ENCODE results near the gene MOGAT3.
"Not testable (repeated sequence)": the region's sequence is repeated elsewhere in the genome, so short reads cannot be mapped to it uniquely, and the experiment has no call there.

The MOGAT3 gene

DNA sequence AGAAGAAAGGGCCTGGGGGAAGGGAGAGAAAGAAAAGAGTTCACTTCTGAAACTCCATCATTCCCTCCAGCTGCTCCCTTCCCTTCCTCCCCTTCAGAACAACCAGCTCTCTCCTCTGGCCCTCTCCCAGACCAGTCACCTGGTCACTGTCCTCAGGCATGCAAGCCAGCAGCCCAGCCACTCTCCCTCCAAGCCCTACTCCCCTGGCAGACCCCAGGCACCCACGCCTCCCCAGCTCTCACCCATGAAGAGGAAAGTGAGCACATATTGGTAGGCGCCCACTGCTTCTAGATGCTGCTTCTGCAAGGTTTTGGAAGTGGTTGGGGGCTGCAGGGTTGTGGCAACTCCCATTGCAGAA lies 353 bp downstream of the MOGAT3 start:
- Histone ChIP-seq H3K79me2 (ENCODE audit: insufficient read depth, low read depth) (no peaks in the 10 kb centered on the region), H3K27ac (no peak overlapping the region), H3K4me2 (no peak overlapping the region), H4K20me1 (ENCODE audit: insufficient read depth) (no peaks in the 10 kb centered on the region), H3K27me3 (ENCODE audit: insufficient read depth, low read depth) (peaks cover 65% of the 10 kb centered on the region), H3K9ac (no peak overlapping the region), H2AFZ (ENCODE audit: low read depth) (no peak overlapping the region), H3K4me1 (ENCODE audit: low read depth, poor library complexity, severe bottlenecking) (no peaks in the 10 kb centered on the region), H3K4me3 (IDR thresholded peaks at IDR 0.05; ENCODE audit: insufficient read depth, low read depth, low read length) (no peak overlapping the region), H3K36me3 (ENCODE audit: insufficient read depth) (no peaks in the 10 kb centered on the region)
- TF ChIP-seq, protein P1, sequence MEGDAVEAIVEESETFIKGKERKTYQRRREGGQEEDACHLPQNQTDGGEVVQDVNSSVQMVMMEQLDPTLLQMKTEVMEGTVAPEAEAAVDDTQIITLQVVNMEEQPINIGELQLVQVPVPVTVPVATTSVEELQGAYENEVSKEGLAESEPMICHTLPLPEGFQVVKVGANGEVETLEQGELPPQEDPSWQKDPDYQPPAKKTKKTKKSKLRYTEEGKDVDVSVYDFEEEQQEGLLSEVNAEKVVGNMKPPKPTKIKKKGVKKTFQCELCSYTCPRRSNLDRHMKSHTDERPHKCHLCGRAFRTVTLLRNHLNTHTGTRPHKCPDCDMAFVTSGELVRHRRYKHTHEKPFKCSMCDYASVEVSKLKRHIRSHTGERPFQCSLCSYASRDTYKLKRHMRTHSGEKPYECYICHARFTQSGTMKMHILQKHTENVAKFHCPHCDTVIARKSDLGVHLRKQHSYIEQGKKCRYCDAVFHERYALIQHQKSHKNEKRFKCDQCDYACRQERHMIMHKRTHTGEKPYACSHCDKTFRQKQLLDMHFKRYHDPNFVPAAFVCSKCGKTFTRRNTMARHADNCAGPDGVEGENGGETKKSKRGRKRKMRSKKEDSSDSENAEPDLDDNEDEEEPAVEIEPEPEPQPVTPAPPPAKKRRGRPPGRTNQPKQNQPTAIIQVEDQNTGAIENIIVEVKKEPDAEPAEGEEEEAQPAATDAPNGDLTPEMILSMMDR (conservative IDR thresholded peaks at IDR 0.05; ENCODE audit: low read depth, low read length), result no peak

DNA sequence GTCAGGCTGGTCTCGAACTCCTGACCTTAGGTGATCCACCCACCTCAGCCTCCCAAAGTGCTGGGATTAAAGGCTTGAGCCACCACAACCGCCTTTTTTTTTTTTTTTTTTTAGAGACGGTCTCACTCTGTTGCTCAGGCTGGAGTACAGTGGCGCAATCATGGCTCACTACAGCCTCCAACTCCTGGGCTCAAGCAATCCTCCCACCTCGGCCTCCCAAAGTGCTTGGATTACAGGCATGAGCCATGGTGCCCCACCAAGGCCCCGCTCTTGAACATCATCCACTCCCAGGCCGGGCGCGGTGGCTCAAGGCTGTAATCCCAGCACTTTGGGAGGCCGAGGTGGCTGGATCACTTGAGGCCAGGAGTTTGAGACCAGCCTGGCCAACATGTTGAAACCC lies 1.3 kb downstream of the MOGAT3 start:
- H3K27me3 ChIP-seq (ENCODE audit: insufficient read depth, low read depth), result peaks cover 74% of the 10 kb centered on the region
- not testable (repeated sequence) for H3K4me1 ChIP-seq (ENCODE audit: low read depth, poor library complexity, severe bottlenecking); H3K4me2 ChIP-seq; H3K79me2 ChIP-seq (ENCODE audit: insufficient read depth, low read depth); H3K4me3 ChIP-seq (IDR thresholded peaks at IDR 0.05; ENCODE audit: insufficient read depth, low read depth, low read length); H3K9ac ChIP-seq; H2AFZ ChIP-seq (ENCODE audit: low read depth); H3K36me3 ChIP-seq (ENCODE audit: insufficient read depth); H4K20me1 ChIP-seq (ENCODE audit: insufficient read depth); H3K27ac ChIP-seq

DNA sequence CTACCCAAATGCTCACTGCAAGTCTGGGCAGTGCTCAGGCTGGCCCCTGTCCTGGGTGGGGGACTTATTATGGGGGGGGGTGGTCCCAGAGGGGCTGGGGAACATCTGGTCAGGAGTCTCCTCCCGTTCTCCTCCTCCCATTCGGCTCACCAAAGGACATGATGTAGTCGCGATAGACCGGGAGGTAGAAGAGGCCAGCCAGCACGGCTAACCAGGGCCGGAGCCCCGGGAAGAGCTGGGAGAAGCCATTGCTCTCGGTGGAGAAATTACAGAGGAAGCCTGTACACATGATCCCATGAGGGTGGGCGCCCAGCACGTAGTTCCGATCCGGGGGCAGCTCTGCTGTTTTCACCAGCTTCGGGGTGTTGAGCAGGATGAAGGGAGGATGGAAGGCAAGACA lies 2.4 kb downstream of the MOGAT3 start:
- H2AFZ ChIP-seq (ENCODE audit: low read depth), result no peak overlapping the region
- no peak overlapping the region for H3K4me2 ChIP-seq
- TF ChIP-seq, protein P1 (conservative IDR thresholded peaks at IDR 0.05; ENCODE audit: low read depth, low read length), result no peak

DNA sequence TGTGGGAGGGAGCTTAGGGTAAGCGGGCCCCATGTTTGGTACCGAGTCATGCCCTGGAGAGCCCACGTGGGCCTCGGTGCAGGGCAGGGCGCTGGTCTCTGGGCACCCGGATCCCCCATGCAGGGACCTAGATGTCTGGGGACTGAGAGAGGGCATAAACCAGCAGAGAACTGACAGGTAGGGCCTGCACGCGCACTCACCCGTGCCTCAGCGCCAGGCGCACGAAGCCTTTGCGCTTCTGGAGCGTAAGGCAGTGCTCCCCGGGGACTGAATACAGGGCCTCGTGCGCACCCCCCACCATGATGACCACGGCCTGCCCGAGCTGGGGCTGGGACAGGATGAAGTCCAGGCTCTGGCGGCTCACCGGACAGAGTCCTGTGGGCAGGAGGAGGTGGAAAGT lies 2.8 kb downstream of the MOGAT3 start:
- Histone ChIP-seq H3K27ac (no peak overlapping the region), H3K4me2 (no peak overlapping the region), H3K36me3 (ENCODE audit: insufficient read depth) (no peaks in the 10 kb centered on the region), H3K9ac (no peak overlapping the region), H3K79me2 (ENCODE audit: insufficient read depth, low read depth) (no peaks in the 10 kb centered on the region), H3K27me3 (ENCODE audit: insufficient read depth, low read depth) (peaks cover 77% of the 10 kb centered on the region), H3K4me1 (ENCODE audit: low read depth, poor library complexity, severe bottlenecking) (no peaks in the 10 kb centered on the region), H3K4me3 (IDR thresholded peaks at IDR 0.05; ENCODE audit: insufficient read depth, low read depth, low read length) (no peak overlapping the region), H4K20me1 (ENCODE audit: insufficient read depth) (no peaks in the 10 kb centered on the region), H2AFZ (ENCODE audit: low read depth) (no peak overlapping the region)
- TF ChIP-seq, protein P1 (conservative IDR thresholded peaks at IDR 0.05; ENCODE audit: low read depth, low read length), result no peak

More for the DNA sequence above, 2.4 kb downstream of the MOGAT3 start:
- H3K4me3 ChIP-seq (IDR thresholded peaks at IDR 0.05; ENCODE audit: insufficient read depth, low read depth, low read length), result no peak overlapping the region
- H3K36me3 ChIP-seq (ENCODE audit: insufficient read depth), result no peaks in the 10 kb centered on the region
- no peak overlapping the region for H3K27ac ChIP-seq
- no peaks in the 10 kb centered on the region for H4K20me1 ChIP-seq (ENCODE audit: insufficient read depth)
- no peaks in the 10 kb centered on the region for H3K4me1 ChIP-seq (ENCODE audit: low read depth, poor library complexity, severe bottlenecking)
- H3K79me2 ChIP-seq (ENCODE audit: insufficient read depth, low read depth), result no peaks in the 10 kb centered on the region
- H3K9ac ChIP-seq, result no peak overlapping the region
- H3K27me3 ChIP-seq (ENCODE audit: insufficient read depth, low read depth), result peaks cover 76% of the 10 kb centered on the region

DNA sequence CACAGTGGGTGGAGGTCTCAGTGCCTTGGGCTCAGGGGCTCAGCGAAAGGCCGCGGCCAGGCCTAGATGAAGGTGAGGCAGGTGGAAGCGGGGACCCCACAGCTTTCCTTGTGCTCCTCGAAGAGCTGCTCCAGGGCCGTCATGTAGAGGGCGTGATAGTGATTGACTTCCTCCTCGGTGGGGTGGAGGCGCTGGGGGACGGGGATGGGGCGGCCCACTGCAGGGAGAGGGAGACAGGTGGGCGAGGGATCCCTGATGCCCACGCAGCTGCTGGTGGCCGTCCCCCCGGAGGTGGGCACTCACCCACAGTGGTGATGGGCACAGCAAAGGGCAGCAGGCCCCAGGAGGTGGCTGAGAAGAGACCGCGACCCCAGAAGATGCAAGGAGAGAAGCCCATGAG lies 5.0 kb downstream of the MOGAT3 start:
- Histone ChIP-seq H3K36me3 (ENCODE audit: insufficient read depth) (no peaks in the 10 kb centered on the region), H3K4me2 (no peak overlapping the region), H3K4me1 (ENCODE audit: low read depth, poor library complexity, severe bottlenecking) (no peaks in the 10 kb centered on the region), H3K79me2 (ENCODE audit: insufficient read depth, low read depth) (no peaks in the 10 kb centered on the region), H3K27me3 (ENCODE audit: insufficient read depth, low read depth) (peaks cover 78% of the 10 kb centered on the region), H3K4me3 (IDR thresholded peaks at IDR 0.05; ENCODE audit: insufficient read depth, low read depth, low read length) (no peak overlapping the region), H4K20me1 (ENCODE audit: insufficient read depth) (no peaks in the 10 kb centered on the region), H3K9ac (no peak overlapping the region), H2AFZ (ENCODE audit: low read depth) (no peak overlapping the region), H3K27ac (no peak overlapping the region)
- TF ChIP-seq, protein P1 (conservative IDR thresholded peaks at IDR 0.05; ENCODE audit: low read depth, low read length), result no peak
